ENCODE data around the gene DCAF12L2.

- no peak for TF ChIP-seq POLR2A (IDR thresholded peaks at IDR 0.05; ENCODE audit: low read depth, low read length)
- no peak for TF ChIP-seq POU2F2 (IDR thresholded peaks at IDR 0.05; ENCODE audit: low read depth, low read length)
- no peak for TF ChIP-seq POLR2AphosphoS5 (IDR thresholded peaks at IDR 0.05; ENCODE audit: low read depth, low read length)
Measured at GRCh38 chrX:126167560-126167959, 1.5 kb upstream of the DCAF12L2 start.
